ENCODE results near the gene HNRNPH1.

Gene HNRNPH1

DNA sequence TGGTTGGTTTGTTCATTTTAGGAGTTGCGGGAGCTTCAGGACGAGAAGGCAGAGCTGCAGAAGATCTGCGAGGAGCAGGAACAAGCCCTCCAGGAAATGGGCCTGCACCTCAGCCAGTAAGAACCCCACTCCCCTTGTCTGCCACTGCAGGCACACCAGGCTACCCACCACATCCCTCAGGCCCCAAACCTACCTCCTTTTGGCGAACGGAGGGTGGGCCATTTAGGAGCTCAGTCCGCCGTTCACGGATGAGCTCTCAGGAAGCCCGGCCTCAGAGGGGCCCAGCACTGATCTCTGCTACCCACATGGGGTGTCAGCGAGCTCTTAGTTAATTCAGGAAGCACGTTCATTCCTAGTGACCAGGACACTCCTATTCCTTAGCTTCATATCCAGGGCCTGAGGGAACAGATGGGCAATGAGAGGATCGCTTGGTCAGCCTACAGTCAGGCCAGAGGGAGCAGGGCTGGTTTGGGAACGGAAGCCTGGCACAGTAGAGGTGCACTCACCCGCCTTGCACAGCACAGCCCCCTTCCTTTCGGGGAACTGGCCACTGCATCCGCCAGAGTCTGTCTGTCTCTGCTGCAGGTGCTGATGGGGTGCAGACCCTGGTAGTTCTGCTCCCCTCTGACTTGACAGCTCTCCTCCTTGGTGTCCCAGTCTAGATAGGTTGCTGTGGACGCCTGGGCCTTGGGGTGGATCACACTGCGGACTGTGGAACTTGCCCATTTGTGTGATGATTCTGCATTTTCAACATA is 21.4 kb downstream of the HNRNPH1 start:
- TF ChIP-seq, protein P1, sequence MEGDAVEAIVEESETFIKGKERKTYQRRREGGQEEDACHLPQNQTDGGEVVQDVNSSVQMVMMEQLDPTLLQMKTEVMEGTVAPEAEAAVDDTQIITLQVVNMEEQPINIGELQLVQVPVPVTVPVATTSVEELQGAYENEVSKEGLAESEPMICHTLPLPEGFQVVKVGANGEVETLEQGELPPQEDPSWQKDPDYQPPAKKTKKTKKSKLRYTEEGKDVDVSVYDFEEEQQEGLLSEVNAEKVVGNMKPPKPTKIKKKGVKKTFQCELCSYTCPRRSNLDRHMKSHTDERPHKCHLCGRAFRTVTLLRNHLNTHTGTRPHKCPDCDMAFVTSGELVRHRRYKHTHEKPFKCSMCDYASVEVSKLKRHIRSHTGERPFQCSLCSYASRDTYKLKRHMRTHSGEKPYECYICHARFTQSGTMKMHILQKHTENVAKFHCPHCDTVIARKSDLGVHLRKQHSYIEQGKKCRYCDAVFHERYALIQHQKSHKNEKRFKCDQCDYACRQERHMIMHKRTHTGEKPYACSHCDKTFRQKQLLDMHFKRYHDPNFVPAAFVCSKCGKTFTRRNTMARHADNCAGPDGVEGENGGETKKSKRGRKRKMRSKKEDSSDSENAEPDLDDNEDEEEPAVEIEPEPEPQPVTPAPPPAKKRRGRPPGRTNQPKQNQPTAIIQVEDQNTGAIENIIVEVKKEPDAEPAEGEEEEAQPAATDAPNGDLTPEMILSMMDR (IDR thresholded peaks at IDR 0.05; ENCODE audit: borderline replicate concordance, control extremely low read depth, extremely low read depth, insufficient read depth, missing control alignments) = no peak
- in situ Hi-C loops (cut with MboI; ENCODE audit: low sequenced_read_pairs, unreplicated experiment) = no loop called here
- no peak for DNase-seq (ENCODE audit: low spot score)

GRCh38 chr5:179599973-179600372 is 23.5 kb downstream of the HNRNPH1 start:
- in situ Hi-C loops (cut with MboI; ENCODE audit: low sequenced_read_pairs, unreplicated experiment) = no loop called here
- TF ChIP-seq, protein P1 (IDR thresholded peaks at IDR 0.05; ENCODE audit: borderline replicate concordance, control extremely low read depth, extremely low read depth, insufficient read depth, missing control alignments) = no peak
- DNase-seq (ENCODE audit: low spot score) = no peak

DNA sequence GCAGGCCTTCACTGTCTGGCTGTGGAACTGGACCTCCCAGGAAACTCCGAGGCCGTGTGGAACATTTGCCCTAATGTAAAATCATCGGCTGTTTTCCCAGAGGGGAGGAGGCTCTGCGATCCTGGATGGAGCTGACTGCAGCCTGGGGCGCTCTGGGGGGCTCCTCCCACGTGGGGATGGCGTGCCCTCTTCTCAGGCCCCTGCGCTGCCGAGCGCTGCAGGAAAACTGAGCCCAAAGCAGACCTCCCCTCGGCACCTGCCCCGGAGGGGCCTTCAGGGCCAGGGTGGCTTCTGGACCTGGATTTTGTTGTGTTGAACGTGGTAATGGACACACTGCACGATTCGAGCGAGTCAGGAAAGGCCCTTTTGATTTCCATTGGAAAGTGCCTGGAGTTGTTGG is 23.9 kb downstream of the HNRNPH1 start:
- TF ChIP-seq, protein P1 (IDR thresholded peaks at IDR 0.05; ENCODE audit: borderline replicate concordance, control extremely low read depth, extremely low read depth, insufficient read depth, missing control alignments) = no peak
- in situ Hi-C loops (cut with MboI; ENCODE audit: low sequenced_read_pairs, unreplicated experiment) = no loop called here
- DNase-seq (ENCODE audit: low spot score) = no peak

DNA sequence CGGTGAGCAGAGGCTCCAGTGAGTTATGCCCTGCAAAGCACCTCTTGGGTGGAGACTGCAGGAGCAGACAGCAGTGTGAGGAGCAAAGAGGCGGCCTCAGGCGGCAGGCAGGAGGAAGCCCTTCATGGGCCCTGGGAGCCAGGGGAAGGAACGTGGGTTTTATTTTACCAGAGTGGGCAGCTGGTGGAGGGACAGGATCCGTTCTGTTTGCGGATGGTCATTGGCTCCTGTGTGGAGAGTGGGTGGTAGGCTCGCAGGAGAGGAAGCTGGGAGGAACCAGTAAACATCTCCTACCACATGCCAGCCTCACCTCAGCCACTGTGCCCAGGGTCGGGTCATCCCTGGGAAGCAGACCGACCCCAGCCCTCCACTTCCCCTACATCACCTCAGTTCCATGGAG is 24.4 kb downstream of the HNRNPH1 start:
- TF ChIP-seq, protein P1 (IDR thresholded peaks at IDR 0.05; ENCODE audit: borderline replicate concordance, control extremely low read depth, extremely low read depth, insufficient read depth, missing control alignments) = no peak
- DNase-seq (ENCODE audit: low spot score) = no peak
- in situ Hi-C loops (cut with MboI; ENCODE audit: low sequenced_read_pairs, unreplicated experiment) = no loop called here

DNA sequence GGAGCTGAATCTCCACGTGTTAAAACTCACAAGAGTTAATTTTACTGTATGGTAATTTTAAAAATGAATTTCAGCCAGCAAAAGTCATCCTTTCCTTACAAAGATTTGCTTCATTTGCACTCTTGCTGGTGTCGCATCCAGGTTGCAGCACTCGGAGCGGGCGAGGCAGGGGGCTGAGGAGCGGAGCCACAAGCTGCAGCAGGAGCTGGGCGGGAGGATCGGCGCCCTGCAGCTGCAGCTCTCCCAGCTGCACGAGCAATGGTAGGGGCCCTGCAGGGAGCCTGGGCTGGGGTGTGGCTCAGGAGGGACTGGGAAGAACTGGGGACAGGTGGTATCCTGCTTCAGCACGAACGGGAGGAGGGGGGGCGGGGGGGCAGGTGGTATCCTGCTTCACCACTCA is 27.1 kb downstream of the HNRNPH1 start:
- in situ Hi-C loops (cut with MboI; ENCODE audit: low sequenced_read_pairs, unreplicated experiment) = no loop called here
- TF ChIP-seq, protein P1 (IDR thresholded peaks at IDR 0.05; ENCODE audit: borderline replicate concordance, control extremely low read depth, extremely low read depth, insufficient read depth, missing control alignments) = no peak
- DNase-seq (ENCODE audit: low spot score) = no peak

- in situ Hi-C loops (cut with MboI; ENCODE audit: low sequenced_read_pairs, unreplicated experiment) = no loop called here
- no peak for DNase-seq (ENCODE audit: low spot score)
- TF ChIP-seq, protein P1 (IDR thresholded peaks at IDR 0.05; ENCODE audit: borderline replicate concordance, control extremely low read depth, extremely low read depth, insufficient read depth, missing control alignments) = no peak
Measured at GRCh38 chr5:179595916-179596315, 27.6 kb downstream of the HNRNPH1 start.
